Natural killer cell (primary cell): ENCODE results near the gene RPL10. TPM values are rescaled to one million over a fixed set of nuclear protein-coding genes. Genes with fewer than 3 reads are reported as not detected.

Experiments
- ATAC-seq, 3 donors: fragments of 150-1000 bp in 2 of 3; fragments of 200-7000 bp in 1 of 3; cut with Tn5 transposase; 1 replicate in 1 of 3; 2 replicates in 2 of 3; pipeline ENCODE4 v1.10.0; 2021; ENCODE audit warnings: mild to moderate bottlenecking in 2 of 3, moderate library complexity in 2 of 3
- DNase-seq, 2 donors: peaks; one replicate each; pipeline versions ENCODE4 v3.0.0 to v3.0.0-alpha.2; 2013 to 2021; ENCODE audit warnings: mixed read lengths in 1 of 2
- H3K27ac ChIP-seq: one replicate; pipeline ENCODE4 v1.5.1; 2013; ENCODE audit warnings: mild to moderate bottlenecking, low read length
- H3K27me3 ChIP-seq: one replicate; pipeline ENCODE4 v1.6.1; 2013; ENCODE audit warnings: low read length; ENCODE audit not compliant: control insufficient read depth, insufficient read depth
- H3K36me3 ChIP-seq: one replicate; pipeline ENCODE4 v1.6.1; 2013; ENCODE audit warnings: low read length; ENCODE audit not compliant: control insufficient read depth, insufficient read depth
- H3K4me1 ChIP-seq: one replicate; pipeline ENCODE4 v1.6.1; 2013; ENCODE audit warnings: low read length; ENCODE audit not compliant: control insufficient read depth, insufficient read depth
- H3K4me3 ChIP-seq: one replicate; pipeline ENCODE4 v1.5.1; 2013; ENCODE audit warnings: low read length
- H3K9me3 ChIP-seq: one replicate; pipeline ENCODE4 v1.6.1; 2013; ENCODE audit warnings: low read length; ENCODE audit not compliant: control insufficient read depth, insufficient read depth
- H3K27ac Mint-ChIP-seq, 2 donors: one replicate each; pipeline ENCODE4 v1.8.0; 2022; ENCODE audit warnings: mild to moderate bottlenecking in 2 of 2, mixed read lengths in 2 of 2, moderate library complexity in 1 of 2
- H3K27me3 Mint-ChIP-seq, 2 donors: one replicate each; pipeline ENCODE4 v1.8.0; 2022; ENCODE audit warnings: low read depth in 2 of 2, mixed read lengths in 2 of 2
- H3K36me3 Mint-ChIP-seq: one replicate; pipeline ENCODE4 v1.8.0; 2022; ENCODE audit warnings: mixed read lengths
- H3K4me1 Mint-ChIP-seq, 2 donors: one replicate each; pipeline ENCODE4 v1.8.0; 2022; ENCODE audit warnings: mixed read lengths in 2 of 2
- H3K4me3 Mint-ChIP-seq: one replicate; pipeline ENCODE4 v1.8.0; 2022; ENCODE audit warnings: mild to moderate bottlenecking, moderate library complexity, mixed read lengths
- H3K9me3 Mint-ChIP-seq, 2 donors: one replicate each; pipeline ENCODE4 v1.8.0; 2022; ENCODE audit warnings: mixed read lengths in 2 of 2
- WGBS: methylation state at CpG from one replicate; pipeline ENCODE4 v1.1.7; 2013; ENCODE audit warnings: missing lambda C conversion rate; ENCODE audit not compliant: insufficient coverage; 5-methylcytosine and 5-hydroxymethylcytosine counted together
- intact Hi-C: fragments of 100-400 bp; cut with micrococcal nuclease; formaldehyde crosslinking; loops from one replicate; pipeline ENCODE4 v1.14.2; 2022
- total RNA-seq, 4 donors: library from RNA; stranded (reverse); fragments of 120-200 nt in 1 of 4; gene quantifications; one replicate each; pipeline versions ENCODE4 v1.2.3 to v1.2.4, GENCODE V29; 2013 to 2022
- TF ChIP-seq, protein P1 (sequence below): fragments of 200-600 bp; IDR thresholded peaks from one replicate; pipeline ENCODE4 v1.8.0; 2022; ENCODE audit warnings: antibody characterized with exemption

RPL10 gene
- total RNA-seq, 3 donors from 2014 or later (not counting 1 experiment from before 2014, with no cell fraction given), result 2,249 to 2,456 (median 2,324) TPM

GRCh38 chrX:154430916-154431315 is 32.7 kb downstream of the RPL10 start:
- H3K27ac Mint-ChIP-seq, result peak overlapping the region in 1 of 2 donors; percentile 55
- peaks cover 23 to 25% of the 10 kb centered on the region in 2 donors for H3K4me1 Mint-ChIP-seq
- TF ChIP-seq, protein P1, sequence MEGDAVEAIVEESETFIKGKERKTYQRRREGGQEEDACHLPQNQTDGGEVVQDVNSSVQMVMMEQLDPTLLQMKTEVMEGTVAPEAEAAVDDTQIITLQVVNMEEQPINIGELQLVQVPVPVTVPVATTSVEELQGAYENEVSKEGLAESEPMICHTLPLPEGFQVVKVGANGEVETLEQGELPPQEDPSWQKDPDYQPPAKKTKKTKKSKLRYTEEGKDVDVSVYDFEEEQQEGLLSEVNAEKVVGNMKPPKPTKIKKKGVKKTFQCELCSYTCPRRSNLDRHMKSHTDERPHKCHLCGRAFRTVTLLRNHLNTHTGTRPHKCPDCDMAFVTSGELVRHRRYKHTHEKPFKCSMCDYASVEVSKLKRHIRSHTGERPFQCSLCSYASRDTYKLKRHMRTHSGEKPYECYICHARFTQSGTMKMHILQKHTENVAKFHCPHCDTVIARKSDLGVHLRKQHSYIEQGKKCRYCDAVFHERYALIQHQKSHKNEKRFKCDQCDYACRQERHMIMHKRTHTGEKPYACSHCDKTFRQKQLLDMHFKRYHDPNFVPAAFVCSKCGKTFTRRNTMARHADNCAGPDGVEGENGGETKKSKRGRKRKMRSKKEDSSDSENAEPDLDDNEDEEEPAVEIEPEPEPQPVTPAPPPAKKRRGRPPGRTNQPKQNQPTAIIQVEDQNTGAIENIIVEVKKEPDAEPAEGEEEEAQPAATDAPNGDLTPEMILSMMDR, result no peak
- Histone ChIP-seq H3K4me3 (no peak overlapping the region), H3K27ac (peak overlapping the region; percentile 15), H3K9me3 (no peaks in the 10 kb centered on the region), H3K36me3 (peaks cover 24% of the 10 kb centered on the region), H3K27me3 (no peaks in the 10 kb centered on the region), H3K4me1 (peaks cover 37% of the 10 kb centered on the region)
- intact Hi-C loops, result no loop called here
- H3K9me3 Mint-ChIP-seq, result no peaks in the 10 kb centered on the region
- H3K27me3 Mint-ChIP-seq, result no peaks in the 10 kb centered on the region
- no peaks in the 10 kb centered on the region for H3K36me3 Mint-ChIP-seq
- ATAC-seq, result no peak
- no peak for DNase-seq
- no peak overlapping the region for H3K4me3 Mint-ChIP-seq
- WGBS, result 48% methylated on average over 7 of the region's 7 CpGs

DNA sequence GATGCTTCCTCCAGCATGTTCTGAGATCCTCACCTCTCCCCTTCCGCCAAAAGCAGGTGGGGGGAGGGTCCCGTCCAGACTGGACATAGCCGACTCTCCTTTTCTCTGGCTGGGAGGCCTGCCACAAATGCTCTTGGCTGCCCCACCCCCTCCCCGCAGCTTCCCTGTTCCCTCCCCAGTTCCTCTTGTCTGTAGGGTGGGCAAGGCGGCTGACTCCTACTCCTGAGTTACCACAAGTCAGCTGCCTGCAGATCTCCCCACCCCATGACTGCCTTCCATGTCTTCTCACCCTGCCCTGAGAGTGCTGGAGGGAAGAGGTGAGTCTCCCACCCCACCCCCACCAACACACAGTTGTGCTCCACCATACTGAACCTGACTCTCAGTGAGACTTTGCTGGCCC is 33.2 kb downstream of the RPL10 start:
- Mint-ChIP-seq H3K9me3 (no peaks in the 10 kb centered on the region), H3K4me3 (no peak overlapping the region), H3K27me3 (no peaks in the 10 kb centered on the region), H3K36me3 (no peaks in the 10 kb centered on the region), H3K27ac (peak overlapping the region in 1 of 2 donors; percentile 63), H3K4me1 (peaks cover 25 to 27% of the 10 kb centered on the region in 2 donors)
- TF ChIP-seq, protein P1, result no peak
- DNase-seq (no peak), ATAC-seq (no peak)
- Histone ChIP-seq H3K9me3 (no peaks in the 10 kb centered on the region), H3K36me3 (peaks cover 25% of the 10 kb centered on the region), H3K4me3 (no peak overlapping the region), H3K27me3 (no peaks in the 10 kb centered on the region), H3K27ac (no peak overlapping the region), H3K4me1 (peaks cover 40% of the 10 kb centered on the region)
- intact Hi-C loops, result no loop called here
- 68% methylated on average over 3 of the region's 5 CpGs for WGBS

- ATAC-seq (no peak), DNase-seq (no peak)
- Mint-ChIP-seq H3K4me1 (peaks cover 25 to 28% of the 10 kb centered on the region in 2 donors), H3K27ac (no peak overlapping the region), H3K9me3 (no peaks in the 10 kb centered on the region), H3K36me3 (no peaks in the 10 kb centered on the region), H3K4me3 (no peak overlapping the region), H3K27me3 (no peaks in the 10 kb centered on the region)
- TF ChIP-seq, protein P1, result no peak
- Histone ChIP-seq H3K4me1 (peaks cover 42% of the 10 kb centered on the region), H3K27ac (no peak overlapping the region), H3K4me3 (no peak overlapping the region), H3K36me3 (peaks cover 25% of the 10 kb centered on the region), H3K9me3 (no peaks in the 10 kb centered on the region), H3K27me3 (no peaks in the 10 kb centered on the region)
- WGBS, result 94% methylated on average over 6 of the region's 8 CpGs
- intact Hi-C loops, result no loop called here
Measured at GRCh38 chrX:154432210-154432609, 34.0 kb downstream of the RPL10 start.

GRCh38 chrX:154433605-154434004 is 35.4 kb downstream of the RPL10 start:
- Histone ChIP-seq H3K4me3 (no peak overlapping the region), H3K9me3 (no peaks in the 10 kb centered on the region), H3K36me3 (peaks cover 25% of the 10 kb centered on the region), H3K4me1 (peaks cover 46% of the 10 kb centered on the region), H3K27ac (no peak overlapping the region), H3K27me3 (no peaks in the 10 kb centered on the region)
- Mint-ChIP-seq H3K4me1 (peaks cover 21 to 25% of the 10 kb centered on the region in 2 donors), H3K27me3 (no peaks in the 10 kb centered on the region), H3K4me3 (peak overlapping the region; percentile 9), H3K27ac (no peak overlapping the region), H3K36me3 (no peaks in the 10 kb centered on the region), H3K9me3 (no peaks in the 10 kb centered on the region)
- intact Hi-C loops, result no loop called here
- DNase-seq (no peak), ATAC-seq (no peak)
- 93% methylated on average over 2 of the region's 7 CpGs for WGBS
- TF ChIP-seq, protein P1, result no peak
